Prostate gland (tissue), 2 donors: Measurements from ENCODE around the gene UMOD. TPM values are rescaled to one million over a fixed set of nuclear protein-coding genes. Genes with fewer than 3 reads are reported as not detected.
"Not testable (repeated sequence)": the region's sequence is repeated elsewhere in the genome, so short reads cannot be mapped to it uniquely, and the experiment has no call there.

Source experiments
- DNase-seq: peaks from one replicate; pipeline ENCODE4 v3.0.0-alpha.2; 2019; ENCODE audit warnings: low spot score
- H3K27ac ChIP-seq, 2 donors: fragments of 200-600 bp; sonication (generic); 2 replicates each; pipeline ENCODE4 v1.5.1; 2017 to 2019
- H3K27me3 ChIP-seq: fragments of 200-600 bp; sonication (generic); replicated peaks from 2 replicates; pipeline ENCODE4 v1.5.1; 2019; ENCODE audit not compliant: insufficient read depth
- H3K36me3 ChIP-seq, 2 donors: fragments of 200-600 bp; sonication (generic); 1 replicate in 1 of 2; 2 replicates in 1 of 2; pipeline versions ENCODE4 v1.5.1 to v1.8.1; 2017 to 2019
- H3K4me1 ChIP-seq: fragments of 200-600 bp; sonication (generic); replicated peaks from 2 replicates; pipeline ENCODE4 v1.5.1; 2019
- H3K4me3 ChIP-seq, 2 donors: fragments of 200-600 bp; sonication (generic); 2 replicates each; pipeline ENCODE4 v1.5.1; 2017 to 2019
- H3K9me3 ChIP-seq: fragments of 200-600 bp; sonication (generic); 2 replicates; pipeline ENCODE4 v1.5.1; 2017
- CTCF ChIP-seq, 4 experiments: fragments of 200-600 bp in 2 of 4; fragments of 450-650 bp in 2 of 4; sonication (generic) in 2 of 4; IDR thresholded peaks; 1 replicate in 3 of 4; 2 replicates in 1 of 4; pipeline ENCODE4 v1.5.1; 2016 to 2019; ENCODE audit warnings: antibody characterized with exemption in 4 of 4, mild to moderate bottlenecking in 2 of 4, moderate library complexity in 2 of 4
- POLR2A ChIP-seq: fragments of 450-650 bp; IDR thresholded peaks from one replicate; pipeline ENCODE4 v1.6.1; 2016; ENCODE audit warnings: antibody characterized with exemption, mild to moderate bottlenecking
- POLR2AphosphoS5 ChIP-seq: sonication (generic); formaldehyde crosslinking; IDR thresholded peaks from one replicate; pipeline ENCODE4 v1.6.1; 2017; ENCODE audit warnings: antibody characterized with exemption
- WGBS: methylation state at CpG from one replicate; pipeline ENCODE4 v1.1.5; 2018; 5-methylcytosine and 5-hydroxymethylcytosine counted together
- intact Hi-C: fragments of 100-400 bp; cut with DNase I; formaldehyde crosslinking; loops from one replicate; pipeline ENCODE4 v1.14.2; 2022
- total RNA-seq, 2 donors: library from RNA; depleted of rRNA; stranded (reverse); fragments of >200 nt; gene quantifications; one replicate each; pipeline ENCODE4 v1.1.0, GENCODE V29; 2016

Gene UMOD
- total RNA-seq, 2 donors from 2014 or later: 1.5 TPM; not detected in 1

- Histone ChIP-seq H3K27ac (peak overlapping the region in 1 of 2 donors; percentile 43), H3K4me3 (no peak overlapping the region), H3K4me1 (peaks cover 5% of the 10 kb centered on the region), H3K27me3 (no peaks in the 10 kb centered on the region), H3K9me3 (no peaks in the 10 kb centered on the region), H3K36me3 (no peaks in the 10 kb centered on the region)
- intact Hi-C loops: no loop called here
- 71% methylated on average over 9 of the region's 9 CpGs for WGBS
- TF ChIP-seq CTCF (IDR thresholded peaks at IDR 0.05): no peak
- no peak for TF ChIP-seq POLR2AphosphoS5
- TF ChIP-seq POLR2A: no peak
- no peak for DNase-seq
Observed at GRCh38 chr16:20323591-20324117, 28.9 kb downstream of the UMOD start.

- Histone ChIP-seq H3K4me3 (no peak overlapping the region), H3K4me1 (peaks cover 5% of the 10 kb centered on the region), H3K9me3 (no peaks in the 10 kb centered on the region), H3K27ac (no peak overlapping the region), H3K27me3 (no peaks in the 10 kb centered on the region), H3K36me3 (no peaks in the 10 kb centered on the region)
- DNase-seq: no peak
- 97% methylated on average over 4 of the region's 4 CpGs for whole genome bisulfite sequencing
- TF ChIP-seq CTCF (IDR thresholded peaks at IDR 0.05) (no peak), POLR2A (no peak), POLR2AphosphoS5 (no peak)
- intact Hi-C loops: no loop called here
Observed at GRCh38 chr16:20322696-20323095, 29.8 kb downstream of the UMOD start.

GRCh38 chr16:20321671-20322070 is 30.8 kb downstream of the UMOD start:
- 92% methylated on average over 1 of the region's 1 CpG for WGBS
- Histone ChIP-seq H3K27ac (no peak overlapping the region), H3K36me3 (no peaks in the 10 kb centered on the region), H3K4me3 (no peak overlapping the region), H3K9me3 (no peaks in the 10 kb centered on the region), H3K4me1 (peaks cover 5% of the 10 kb centered on the region), H3K27me3 (no peaks in the 10 kb centered on the region)
- DNase-seq: no peak
- intact Hi-C loops: no loop called here
- no peak for TF ChIP-seq POLR2AphosphoS5
- TF ChIP-seq CTCF (IDR thresholded peaks at IDR 0.05): no peak
- no peak for TF ChIP-seq POLR2A

- H3K4me3 ChIP-seq, H3K4me1 ChIP-seq, H3K27ac ChIP-seq, H3K9me3 ChIP-seq, H3K27me3 ChIP-seq, H3K36me3 ChIP-seq, DNase-seq, intact Hi-C loops: not testable (repeated sequence)
- WGBS: 92% methylated on average over 2 of the region's 2 CpGs
Observed at GRCh38 chr16:20321051-20321450, 31.5 kb downstream of the UMOD start.

GRCh38 chr16:20320592-20320991 is 31.9 kb downstream of the UMOD start:
- no peak for TF ChIP-seq CTCF (IDR thresholded peaks at IDR 0.05)
- no peak for DNase-seq
- intact Hi-C loops: no loop called here
- Histone ChIP-seq H3K4me1 (peaks cover 5% of the 10 kb centered on the region), H3K36me3 (no peaks in the 10 kb centered on the region), H3K9me3 (no peaks in the 10 kb centered on the region), H3K27me3 (no peaks in the 10 kb centered on the region), H3K27ac (no peak overlapping the region), H3K4me3 (no peak overlapping the region)
